ENCODE measurements around the gene CHRNA1. TPM values are rescaled to one million over a fixed set of nuclear protein-coding genes. Genes with fewer than 3 reads are reported as not detected.

CHRNA1 gene
- total RNA-seq, 1 experiment from 2014 or later: not detected

- Histone ChIP-seq H3K9ac (ENCODE audit: low read length) (no peak overlapping the region), H3K79me2 (ENCODE audit: insufficient read depth, low read length) (no peaks in the 10 kb centered on the region), H3K4me2 (ENCODE audit: low read length) (no peak overlapping the region), H4K20me1 (ENCODE audit: insufficient read depth) (no peaks in the 10 kb centered on the region), H2AFZ (ENCODE audit: low read depth, low read length, poor library complexity, severe bottlenecking) (no peak overlapping the region), H3K27ac (ENCODE audit: low read depth, low read length) (no peak overlapping the region), H3K4me3 (replicated peaks in 1 of 2; ENCODE audit: low read depth in 1 of 2, low read length in 2 of 2) (no peak overlapping the region), H3K9me2 (ENCODE audit: insufficient read depth) (no peaks in the 10 kb centered on the region), H3K9me3 (ENCODE audit: control insufficient read depth in 1 of 2, insufficient read depth in 1 of 2, low read depth in 1 of 2, low read length in 2 of 2) (no peaks in the 10 kb centered on the region), H3K4me1 (ENCODE audit: control insufficient read depth in 1 of 2, insufficient read depth in 2 of 2, low read length in 2 of 2) (no peaks in the 10 kb centered on the region), H3K27me3 (ENCODE audit: insufficient read depth, low read length) (no peaks in the 10 kb centered on the region), H3K36me3 (ENCODE audit: control insufficient read depth in 1 of 2, insufficient read depth in 2 of 2, low read length in 2 of 2) (no peaks in the 10 kb centered on the region)
- POLR2A ChIA-PET: no interaction called here
- TF ChIP-seq POLR2AphosphoS5 (IDR thresholded peaks at IDR 0.05; ENCODE audit: low read depth, low read length) (no peak), CEBPB (IDR thresholded peaks at IDR 0.05; ENCODE audit: low read depth) (no peak), FOSL1 (IDR thresholded peaks at IDR 0.05; ENCODE audit: low read depth) (no peak), POLR2A (IDR thresholded peaks at IDR 0.05; ENCODE audit: borderline replicate concordance, extremely low read depth, insufficient read depth, insufficient read length) (no peak), YY1 (IDR thresholded peaks at IDR 0.05; ENCODE audit: extremely low read depth, insufficient replicate concordance, low read depth, low read length) (no peak), ATF3 (IDR thresholded peaks at IDR 0.05) (no peak), ZBTB33 (IDR thresholded peaks at IDR 0.05; ENCODE audit: extremely low read depth, insufficient replicate concordance, low read length) (no peak), EZH2 (IDR thresholded peaks at IDR 0.05) (no peak), CTCF (IDR thresholded peaks at IDR 0.05 in 2 of 3, conservative IDR thresholded peaks at IDR 0.05 in 1 of 3; ENCODE audit: borderline replicate concordance in 1 of 3, insufficient read depth in 1 of 3, low read depth in 2 of 3, low read length in 2 of 3) (no peak), SP1 (IDR thresholded peaks at IDR 0.05; ENCODE audit: low read depth) (no peak), TCF7L2 (IDR thresholded peaks at IDR 0.05; ENCODE audit: borderline replicate concordance, extremely low read depth, insufficient read depth, insufficient read length) (no peak), EZH2phosphoT487 (IDR thresholded peaks at IDR 0.05; ENCODE audit: borderline replicate concordance) (no peak), SIN3A (IDR thresholded peaks at IDR 0.05; ENCODE audit: low read depth) (no peak), CBX3 (IDR thresholded peaks at IDR 0.05; ENCODE audit: low read depth) (no peak), ZFX (IDR thresholded peaks at IDR 0.05) (no peak), RAD21 (IDR thresholded peaks at IDR 0.05; ENCODE audit: low read depth) (no peak), JUND (IDR thresholded peaks at IDR 0.05) (no peak), EGR1 (IDR thresholded peaks at IDR 0.05; ENCODE audit: low read depth) (no peak)
- no TSS peak for BruUV-seq (replicated peaks)
- intact Hi-C loops (cut with micrococcal nuclease): no loop called here
- RAD21 ChIA-PET (ENCODE audit: low non-redundant PET in 1 of 2, low total read pairs in 2 of 2, uncharacterized antibody in 2 of 2, unreplicated experiment in 2 of 2): no interaction called here
- CTCF ChIA-PET: no interaction called here
- DNase-seq (ENCODE audit: low read depth, low spot score) (no peak), ATAC-seq (no peak)
Observed at GRCh38 chr2:174728096-174728495, 36.2 kb downstream of the CHRNA1 start.
